ENCODE measurements around the gene RSPO1.
"Not testable (repeated sequence)": the region's sequence is repeated elsewhere in the genome, so short reads cannot be mapped to it uniquely, and the experiment has no call there.

Gene RSPO1

GRCh38 chr1:37588939-37589338 lies 45.8 kb downstream of the RSPO1 start:
- H2AFZ ChIP-seq (ENCODE audit: low read length): no peak overlapping the region
- H3K4me1 ChIP-seq (ENCODE audit: control insufficient read depth in 2 of 2, insufficient read depth in 1 of 2, low read depth in 1 of 2, low read length in 2 of 2): no peaks in the 10 kb centered on the region
- no peak overlapping the region for H3K9ac ChIP-seq (ENCODE audit: low read depth, low read length, poor library complexity)
- H3K4me3 ChIP-seq (ENCODE audit: low read length in 2 of 2): no peak overlapping the region
- H2BK120ac ChIP-seq (ENCODE audit: low read depth, low read length): no peak overlapping the region
- WGBS, 2 donors (ENCODE audit: extremely low coverage in 2 of 2, insufficient read length in 2 of 2, insufficient replicate concordance in 1 of 2): no CpG with 5 or more reads among the region's 2 CpGs
- no peak overlapping the region for H3K23ac ChIP-seq (ENCODE audit: low read depth, low read length, poor library complexity)
- no peak overlapping the region for H3K18ac ChIP-seq (ENCODE audit: low read length)
- H3K27me3 ChIP-seq (ENCODE audit: control insufficient read depth in 3 of 3, insufficient read depth in 3 of 3, low read depth in 1 of 3, low read length in 3 of 3): no peaks in the 10 kb centered on the region
- no peak overlapping the region for H4K8ac ChIP-seq (ENCODE audit: low read depth, low read length)
- H3K79me1 ChIP-seq (ENCODE audit: low read depth, low read length): no peaks in the 10 kb centered on the region
- H2BK12ac ChIP-seq (ENCODE audit: low read length): no peak overlapping the region
- DNase-seq (ENCODE audit: low spot score): no peak
- H4K91ac ChIP-seq (ENCODE audit: low read depth, low read length, poor library complexity): no peak overlapping the region
- no peak overlapping the region for H3K27ac ChIP-seq (replicated peaks; ENCODE audit: low read length)
- H3K36me3 ChIP-seq (replicated peaks in 1 of 2; ENCODE audit: control insufficient read depth in 2 of 2, insufficient read depth in 2 of 2, low read length in 2 of 2): peaks cover 27 to 96% of the 10 kb centered on the region in 2 donors
- no peaks in the 10 kb centered on the region for H3K9me3 ChIP-seq (replicated peaks in 1 of 2; ENCODE audit: control insufficient read depth in 2 of 2, insufficient read depth in 1 of 2, low read depth in 1 of 2, low read length in 2 of 2)
- no peak overlapping the region for H2AK5ac ChIP-seq (ENCODE audit: low read depth, low read length)
- no peak overlapping the region for H2BK15ac ChIP-seq (ENCODE audit: low read length)
- H2BK5ac ChIP-seq (ENCODE audit: low read length): no peak overlapping the region
- no peak overlapping the region for H3K4ac ChIP-seq (ENCODE audit: low read length)
- H3K4me2 ChIP-seq (ENCODE audit: insufficient read depth, low read length, poor library complexity, severe bottlenecking): no peak overlapping the region
- no peak overlapping the region for H3K14ac ChIP-seq (ENCODE audit: low read length)

GRCh38 chr1:37584544-37584943 lies 50.1 kb downstream of the RSPO1 start:
- not testable (repeated sequence) for H3K27me3 ChIP-seq (ENCODE audit: control insufficient read depth in 3 of 3, insufficient read depth in 3 of 3, low read depth in 1 of 3, low read length in 3 of 3); H3K4me1 ChIP-seq (ENCODE audit: control insufficient read depth in 2 of 2, insufficient read depth in 1 of 2, low read depth in 1 of 2, low read length in 2 of 2); H2BK12ac ChIP-seq (ENCODE audit: low read length); H4K91ac ChIP-seq (ENCODE audit: low read depth, low read length, poor library complexity); H3K18ac ChIP-seq (ENCODE audit: low read length); H3K14ac ChIP-seq (ENCODE audit: low read length); H3K9me3 ChIP-seq (replicated peaks in 1 of 2; ENCODE audit: control insufficient read depth in 2 of 2, insufficient read depth in 1 of 2, low read depth in 1 of 2, low read length in 2 of 2); DNase-seq (ENCODE audit: low spot score); H3K4ac ChIP-seq (ENCODE audit: low read length); H2BK5ac ChIP-seq (ENCODE audit: low read length); H3K9ac ChIP-seq (ENCODE audit: low read depth, low read length, poor library complexity); H2AFZ ChIP-seq (ENCODE audit: low read length); H2BK120ac ChIP-seq (ENCODE audit: low read depth, low read length); H3K4me2 ChIP-seq (ENCODE audit: insufficient read depth, low read length, poor library complexity, severe bottlenecking); H3K4me3 ChIP-seq (ENCODE audit: low read length in 2 of 2); H3K23ac ChIP-seq (ENCODE audit: low read depth, low read length, poor library complexity); H2AK5ac ChIP-seq (ENCODE audit: low read depth, low read length); H3K27ac ChIP-seq (replicated peaks; ENCODE audit: low read length); H2BK15ac ChIP-seq (ENCODE audit: low read length); H3K79me1 ChIP-seq (ENCODE audit: low read depth, low read length); H4K8ac ChIP-seq (ENCODE audit: low read depth, low read length)
- peaks cover 20 to 95% of the 10 kb centered on the region in 2 donors for H3K36me3 ChIP-seq (replicated peaks in 1 of 2; ENCODE audit: control insufficient read depth in 2 of 2, insufficient read depth in 2 of 2, low read length in 2 of 2)
- WGBS, 2 donors (ENCODE audit: extremely low coverage in 2 of 2, insufficient read length in 2 of 2, insufficient replicate concordance in 1 of 2): no CpG with 5 or more reads among the region's 4 CpGs

- Histone ChIP-seq H3K36me3 (replicated peaks in 1 of 2; ENCODE audit: control insufficient read depth in 2 of 2, insufficient read depth in 2 of 2, low read length in 2 of 2) (peaks cover 43 to 95% of the 10 kb centered on the region in 2 donors), H3K27ac (replicated peaks; ENCODE audit: low read length) (no peak overlapping the region), H2BK12ac (ENCODE audit: low read length) (no peak overlapping the region), H3K27me3 (ENCODE audit: control insufficient read depth in 3 of 3, insufficient read depth in 3 of 3, low read depth in 1 of 3, low read length in 3 of 3) (no peaks in the 10 kb centered on the region), H3K14ac (ENCODE audit: low read length) (no peak overlapping the region), H2AFZ (ENCODE audit: low read length) (no peak overlapping the region), H3K4me3 (ENCODE audit: low read length in 2 of 2) (no peak overlapping the region), H3K9ac (ENCODE audit: low read depth, low read length, poor library complexity) (no peak overlapping the region), H2AK5ac (ENCODE audit: low read depth, low read length) (no peak overlapping the region), H3K18ac (ENCODE audit: low read length) (no peak overlapping the region), H3K9me3 (replicated peaks in 1 of 2; ENCODE audit: control insufficient read depth in 2 of 2, insufficient read depth in 1 of 2, low read depth in 1 of 2, low read length in 2 of 2) (no peaks in the 10 kb centered on the region), H4K91ac (ENCODE audit: low read depth, low read length, poor library complexity) (no peak overlapping the region), H3K79me1 (ENCODE audit: low read depth, low read length) (no peaks in the 10 kb centered on the region), H3K4me2 (ENCODE audit: insufficient read depth, low read length, poor library complexity, severe bottlenecking) (no peak overlapping the region), H3K4ac (ENCODE audit: low read length) (no peak overlapping the region), H2BK15ac (ENCODE audit: low read length) (no peak overlapping the region), H3K23ac (ENCODE audit: low read depth, low read length, poor library complexity) (no peak overlapping the region), H2BK120ac (ENCODE audit: low read depth, low read length) (no peak overlapping the region), H2BK5ac (ENCODE audit: low read length) (no peak overlapping the region), H3K4me1 (ENCODE audit: control insufficient read depth in 2 of 2, insufficient read depth in 1 of 2, low read depth in 1 of 2, low read length in 2 of 2) (no peaks in the 10 kb centered on the region), H4K8ac (ENCODE audit: low read depth, low read length) (no peak overlapping the region)
- no peak for DNase-seq (ENCODE audit: low spot score)
- WGBS, 2 donors (ENCODE audit: extremely low coverage in 2 of 2, insufficient read length in 2 of 2, insufficient replicate concordance in 1 of 2): no CpG with 5 or more reads among the region's 5 CpGs
Measured at GRCh38 chr1:37575692-37576091, 59.0 kb downstream of the RSPO1 start.

- H2BK15ac ChIP-seq (ENCODE audit: low read length): no peak overlapping the region
- no peak overlapping the region for H2AFZ ChIP-seq (ENCODE audit: low read length)
- H3K79me1 ChIP-seq (ENCODE audit: low read depth, low read length): no peaks in the 10 kb centered on the region
- no peak overlapping the region for H3K4me2 ChIP-seq (ENCODE audit: insufficient read depth, low read length, poor library complexity, severe bottlenecking)
- no peak overlapping the region for H3K23ac ChIP-seq (ENCODE audit: low read depth, low read length, poor library complexity)
- no peak for DNase-seq (ENCODE audit: low spot score)
- H2BK5ac ChIP-seq (ENCODE audit: low read length): no peak overlapping the region
- H3K4me1 ChIP-seq (ENCODE audit: control insufficient read depth in 2 of 2, insufficient read depth in 1 of 2, low read depth in 1 of 2, low read length in 2 of 2): no peaks in the 10 kb centered on the region
- H2BK12ac ChIP-seq (ENCODE audit: low read length): no peak overlapping the region
- H3K36me3 ChIP-seq (replicated peaks in 1 of 2; ENCODE audit: control insufficient read depth in 2 of 2, insufficient read depth in 2 of 2, low read length in 2 of 2): peaks cover 43 to 93% of the 10 kb centered on the region in 2 donors
- no peak overlapping the region for H3K14ac ChIP-seq (ENCODE audit: low read length)
- no peak overlapping the region for H4K8ac ChIP-seq (ENCODE audit: low read depth, low read length)
- no peak overlapping the region for H3K4ac ChIP-seq (ENCODE audit: low read length)
- H2AK5ac ChIP-seq (ENCODE audit: low read depth, low read length): no peak overlapping the region
- H3K9me3 ChIP-seq (replicated peaks in 1 of 2; ENCODE audit: control insufficient read depth in 2 of 2, insufficient read depth in 1 of 2, low read depth in 1 of 2, low read length in 2 of 2): no peaks in the 10 kb centered on the region
- no peak overlapping the region for H3K18ac ChIP-seq (ENCODE audit: low read length)
- no peak overlapping the region for H3K4me3 ChIP-seq (ENCODE audit: low read length in 2 of 2)
- no peak overlapping the region for H3K27ac ChIP-seq (replicated peaks; ENCODE audit: low read length)
- H4K91ac ChIP-seq (ENCODE audit: low read depth, low read length, poor library complexity): no peak overlapping the region
- H3K27me3 ChIP-seq (ENCODE audit: control insufficient read depth in 3 of 3, insufficient read depth in 3 of 3, low read depth in 1 of 3, low read length in 3 of 3): no peaks in the 10 kb centered on the region
- no peak overlapping the region for H3K9ac ChIP-seq (ENCODE audit: low read depth, low read length, poor library complexity)
- no peak overlapping the region for H2BK120ac ChIP-seq (ENCODE audit: low read depth, low read length)
- no CpG with 5 or more reads among the region's 7 CpGs for WGBS, 2 donors (ENCODE audit: extremely low coverage in 2 of 2, insufficient read length in 2 of 2, insufficient replicate concordance in 1 of 2)
Measured at GRCh38 chr1:37574834-37575480, 59.7 kb downstream of the RSPO1 start.
